ENCODE results near the gene SRM. TPM values are rescaled to one million over a fixed set of nuclear protein-coding genes. Genes with fewer than 3 reads are reported as not detected.
"Not testable (repeated sequence)": the region's sequence is repeated elsewhere in the genome, so short reads cannot be mapped to it uniquely, and the experiment has no call there.

The SRM gene
- total RNA-seq, 1 donor from 2014 or later = 124 TPM

GRCh38 chr1:11045428-11046269 is 14.2 kb downstream of the SRM start:
- intact Hi-C loops (cut with micrococcal nuclease) = no loop called here

- intact Hi-C loops (cut with micrococcal nuclease) = no loop called here
Observed at GRCh38 chr1:11044849-11045427, 14.9 kb downstream of the SRM start.

GRCh38 chr1:11044086-11044848 is 15.6 kb downstream of the SRM start:
- intact Hi-C loops (cut with micrococcal nuclease) = no loop called here

- intact Hi-C loops (cut with micrococcal nuclease) = no loop called here
Observed at GRCh38 chr1:11042995-11043874, 16.6 kb downstream of the SRM start.

- intact Hi-C loops (cut with micrococcal nuclease) = no loop called here
Observed at GRCh38 chr1:11042065-11042464, 17.8 kb downstream of the SRM start.

GRCh38 chr1:11041048-11041447 is 18.8 kb downstream of the SRM start:
- intact Hi-C loops (cut with micrococcal nuclease) = no loop called here

- intact Hi-C loops (cut with micrococcal nuclease) = not testable (repeated sequence)
Observed at GRCh38 chr1:11040105-11040429, 19.8 kb downstream of the SRM start.

- intact Hi-C loops (cut with micrococcal nuclease) = loop anchor here (5.0 to 10.0 kb wide), 2 partner anchors 435 to 868 kb away; partner anchors contain the start of gene DISP3
Observed at GRCh38 chr1:11039351-11040104, 20.3 kb downstream of the SRM start.

- intact Hi-C loops (cut with micrococcal nuclease) = loop anchor here (1.0 to 10.0 kb wide), 9 partner anchors 23 to 870 kb away; partner anchors contain the start of genes DISP3, EXOSC10 and SRM
Observed at GRCh38 chr1:11037740-11038182, 22.1 kb downstream of the SRM start.

GRCh38 chr1:11037019-11037739 is 22.6 kb downstream of the SRM start:
- intact Hi-C loops (cut with micrococcal nuclease) = loop anchor here (1.0 to 10.0 kb wide), 9 partner anchors 23 to 870 kb away; partner anchors contain the start of genes DISP3, EXOSC10 and SRM

GRCh38 chr1:11031624-11032262 is 28.1 kb downstream of the SRM start:
- intact Hi-C loops (cut with micrococcal nuclease) = loop anchor here (10.0 kb wide), 1 partner anchor 443 kb away; the partner anchor contains the start of gene DISP3

GRCh38 chr1:11030865-11031264 is 29.0 kb downstream of the SRM start:
- intact Hi-C loops (cut with micrococcal nuclease) = loop anchor here (10.0 kb wide), 1 partner anchor 444 kb away; the partner anchor contains the start of gene DISP3

- intact Hi-C loops (cut with micrococcal nuclease) = no loop called here
Observed at GRCh38 chr1:11028018-11028417, 31.8 kb downstream of the SRM start.

- intact Hi-C loops (cut with micrococcal nuclease) = no loop called here
Observed at GRCh38 chr1:11027316-11027715, 32.5 kb downstream of the SRM start.

- intact Hi-C loops (cut with micrococcal nuclease) = no loop called here
Observed at GRCh38 chr1:11026903-11027302, 32.9 kb downstream of the SRM start.

- intact Hi-C loops (cut with micrococcal nuclease) = no loop called here
Observed at GRCh38 chr1:11026052-11026451, 33.8 kb downstream of the SRM start.

- intact Hi-C loops (cut with micrococcal nuclease) = no loop called here
Observed at GRCh38 chr1:11025618-11026017, 34.2 kb downstream of the SRM start.

GRCh38 chr1:11024874-11025203 is 35.0 kb downstream of the SRM start:
- intact Hi-C loops (cut with micrococcal nuclease) = no loop called here

Measured in T-helper 1 cell treated with Interleukin-12 subunit alpha and Interleukin-12 subunit beta and Interleukin-4 antibody, amounts not matched to agents 30 ng/mL and 1 ng/mL, for 36 hours (primary cell).